SK-N-SH treated with all-trans-retinoic acid at 6 μM for 48 hours (cell line): ENCODE results near the gene C8B.

Source experiments
- ARNTL ChIP-seq: fragments of 450-650 bp; formaldehyde crosslinking; IDR thresholded peaks from 2 replicates; pipeline ENCODE4 v1.5.0; 2020; ENCODE audit warnings: low read depth, mild to moderate bottlenecking, moderate library complexity, borderline replicate concordance
- ESRRG ChIP-seq: fragments of 250-450 bp; sonication (Bioruptor Pico); IDR thresholded peaks from 2 replicates; pipeline ENCODE4 v1.6.1; 2021; ENCODE audit warnings: mild to moderate bottlenecking
- PPARA ChIP-seq: fragments of 250-450 bp; sonication (Bioruptor Pico); IDR thresholded peaks from 2 replicates; pipeline ENCODE4 v1.5.0; 2020; ENCODE audit warnings: mild to moderate bottlenecking, borderline replicate concordance
- TCF4 ChIP-seq: fragments of 250-450 bp; sonication (Bioruptor Pico); IDR thresholded peaks from 2 replicates; pipeline ENCODE4 v1.8.0; 2021; ENCODE audit warnings: mild to moderate bottlenecking, moderate library complexity, borderline replicate concordance
- TOX ChIP-seq: fragments of 250-450 bp; sonication (Bioruptor Pico); IDR thresholded peaks from 2 replicates; pipeline ENCODE4 v1.8.0; 2021; ENCODE audit warnings: mild to moderate bottlenecking, moderate library complexity, borderline replicate concordance
- ZFP3 ChIP-seq: fragments of 250-450 bp; sonication (Bioruptor Pico); IDR thresholded peaks from 2 replicates; pipeline ENCODE4 v1.5.0; 2020; ENCODE audit warnings: mild to moderate bottlenecking, moderate library complexity
- ZNF565 ChIP-seq: fragments of 450-650 bp; formaldehyde crosslinking; conservative IDR thresholded peaks from 2 replicates; pipeline ENCODE4 v1.5.0; 2020; ENCODE audit warnings: low read depth, mild to moderate bottlenecking, moderate library complexity
- TF ChIP-seq, protein P1 (sequence below): fragments of 250-450 bp; sonication (Bioruptor Pico); IDR thresholded peaks from 2 replicates; pipeline ENCODE4 v1.5.1; 2020; ENCODE audit warnings: low read depth, mild to moderate bottlenecking, moderate library complexity
- TF ChIP-seq, protein P2 (sequence below): fragments of 250-450 bp; sonication (Bioruptor Pico); IDR thresholded peaks from 2 replicates; pipeline ENCODE4 v1.8.0; 2020; ENCODE audit warnings: mild to moderate bottlenecking, moderate library complexity, borderline replicate concordance

DNA sequence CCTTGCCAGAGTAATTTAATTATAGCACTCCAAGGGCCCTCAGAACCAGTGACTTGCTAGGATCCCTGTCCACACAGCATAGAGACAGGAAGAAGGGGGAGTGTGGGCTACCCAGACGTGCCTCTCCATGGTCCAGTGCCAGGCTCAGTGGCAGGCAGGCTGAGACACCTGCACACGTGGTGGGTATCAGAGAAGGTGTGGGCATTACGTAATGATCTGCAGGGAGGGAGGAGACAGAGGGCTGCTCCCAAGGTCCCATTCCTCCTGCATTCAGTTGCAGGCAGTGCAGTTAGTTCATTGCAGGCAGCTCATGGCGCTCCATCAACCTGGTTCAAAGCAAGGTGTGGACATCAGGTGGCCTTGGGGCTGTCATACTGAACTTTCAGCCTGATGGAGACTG is 49.9 kb downstream of the C8B start:
- TF ChIP-seq ZFP3 (CRISPR knock-in tag) = no peak
- TF ChIP-seq, protein P1, sequence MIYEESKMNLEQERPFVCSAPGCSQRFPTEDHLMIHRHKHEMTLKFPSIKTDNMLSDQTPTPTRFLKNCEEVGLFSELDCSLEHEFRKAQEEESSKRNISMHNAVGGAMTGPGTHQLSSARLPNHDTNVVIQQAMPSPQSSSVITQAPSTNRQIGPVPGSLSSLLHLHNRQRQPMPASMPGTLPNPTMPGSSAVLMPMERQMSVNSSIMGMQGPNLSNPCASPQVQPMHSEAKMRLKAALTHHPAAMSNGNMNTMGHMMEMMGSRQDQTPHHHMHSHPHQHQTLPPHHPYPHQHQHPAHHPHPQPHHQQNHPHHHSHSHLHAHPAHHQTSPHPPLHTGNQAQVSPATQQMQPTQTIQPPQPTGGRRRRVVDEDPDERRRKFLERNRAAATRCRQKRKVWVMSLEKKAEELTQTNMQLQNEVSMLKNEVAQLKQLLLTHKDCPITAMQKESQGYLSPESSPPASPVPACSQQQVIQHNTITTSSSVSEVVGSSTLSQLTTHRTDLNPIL (CRISPR knock-in tag) = no peak
- TF ChIP-seq, protein P2, sequence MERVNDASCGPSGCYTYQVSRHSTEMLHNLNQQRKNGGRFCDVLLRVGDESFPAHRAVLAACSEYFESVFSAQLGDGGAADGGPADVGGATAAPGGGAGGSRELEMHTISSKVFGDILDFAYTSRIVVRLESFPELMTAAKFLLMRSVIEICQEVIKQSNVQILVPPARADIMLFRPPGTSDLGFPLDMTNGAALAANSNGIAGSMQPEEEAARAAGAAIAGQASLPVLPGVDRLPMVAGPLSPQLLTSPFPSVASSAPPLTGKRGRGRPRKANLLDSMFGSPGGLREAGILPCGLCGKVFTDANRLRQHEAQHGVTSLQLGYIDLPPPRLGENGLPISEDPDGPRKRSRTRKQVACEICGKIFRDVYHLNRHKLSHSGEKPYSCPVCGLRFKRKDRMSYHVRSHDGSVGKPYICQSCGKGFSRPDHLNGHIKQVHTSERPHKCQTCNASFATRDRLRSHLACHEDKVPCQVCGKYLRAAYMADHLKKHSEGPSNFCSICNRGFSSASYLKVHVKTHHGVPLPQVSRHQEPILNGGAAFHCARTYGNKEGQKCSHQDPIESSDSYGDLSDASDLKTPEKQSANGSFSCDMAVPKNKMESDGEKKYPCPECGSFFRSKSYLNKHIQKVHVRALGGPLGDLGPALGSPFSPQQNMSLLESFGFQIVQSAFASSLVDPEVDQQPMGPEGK = no peak
- TF ChIP-seq ARNTL (CRISPR knock-in tag) = no peak
- TF ChIP-seq TCF4 (CRISPR knock-in tag) = no peak
- no peak for TF ChIP-seq TOX (CRISPR knock-in tag)
- no peak for TF ChIP-seq ZNF565 (CRISPR knock-in tag)
- TF ChIP-seq PPARA (CRISPR knock-in tag) = no peak
- TF ChIP-seq ESRRG (CRISPR knock-in tag) = no peak
